ENCODE results near the gene AMH. TPM values are rescaled to one million over a fixed set of nuclear protein-coding genes. Genes with fewer than 3 reads are reported as not detected.

AMH gene
- polyA plus RNA-seq, 1 experiment: 0.66 TPM

DNA sequence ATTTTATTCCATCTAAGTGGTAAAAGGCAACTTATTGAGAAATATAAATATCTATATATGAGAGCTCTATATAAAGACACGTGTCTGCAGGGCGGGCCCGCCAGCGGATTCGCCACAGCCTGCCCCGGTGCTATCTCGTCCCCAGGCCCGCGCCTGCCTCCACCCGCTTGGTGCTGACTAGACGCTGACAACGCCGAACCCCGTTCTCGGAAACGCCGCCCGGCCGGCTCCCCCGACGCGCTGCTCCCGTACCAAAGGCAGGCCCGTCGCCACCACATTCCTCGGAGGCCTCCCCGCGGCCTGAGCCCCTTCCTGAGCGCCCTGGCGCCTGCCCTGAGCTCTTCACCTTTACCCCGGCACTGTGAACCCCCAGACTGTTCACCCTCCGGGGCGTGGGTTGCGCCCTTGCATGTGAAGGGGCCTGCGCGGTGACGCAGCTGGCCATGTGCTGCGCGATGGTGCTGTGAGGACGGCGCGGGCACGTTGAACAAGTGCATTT, 19.0 kb upstream of the AMH start:
- TF ChIP-seq CTCF (IDR thresholded peaks at IDR 0.05; ENCODE audit: insufficient read depth, low read depth, low read length): no peak
- H3K36me3 ChIP-seq (ENCODE audit: control insufficient read depth, insufficient read depth, low read length): peaks cover 41% of the 10 kb centered on the region
- CTCF ChIA-PET: interaction anchor here (1.1 to 1.6 kb wide), 2 partner anchors 15 to 86 kb away, joined by 4 to 5 read pairs; no protein-coding TSS in a partner anchor
- no peaks in the 10 kb centered on the region for H3K27me3 ChIP-seq (ENCODE audit: control insufficient read depth, insufficient read depth, low read length)
- no peak for DNase-seq (ENCODE audit: low read depth)
- H3K4me3 ChIP-seq (ENCODE audit: low read depth, low read length): no peak overlapping the region
- POLR2A ChIA-PET: no interaction called here

DNA sequence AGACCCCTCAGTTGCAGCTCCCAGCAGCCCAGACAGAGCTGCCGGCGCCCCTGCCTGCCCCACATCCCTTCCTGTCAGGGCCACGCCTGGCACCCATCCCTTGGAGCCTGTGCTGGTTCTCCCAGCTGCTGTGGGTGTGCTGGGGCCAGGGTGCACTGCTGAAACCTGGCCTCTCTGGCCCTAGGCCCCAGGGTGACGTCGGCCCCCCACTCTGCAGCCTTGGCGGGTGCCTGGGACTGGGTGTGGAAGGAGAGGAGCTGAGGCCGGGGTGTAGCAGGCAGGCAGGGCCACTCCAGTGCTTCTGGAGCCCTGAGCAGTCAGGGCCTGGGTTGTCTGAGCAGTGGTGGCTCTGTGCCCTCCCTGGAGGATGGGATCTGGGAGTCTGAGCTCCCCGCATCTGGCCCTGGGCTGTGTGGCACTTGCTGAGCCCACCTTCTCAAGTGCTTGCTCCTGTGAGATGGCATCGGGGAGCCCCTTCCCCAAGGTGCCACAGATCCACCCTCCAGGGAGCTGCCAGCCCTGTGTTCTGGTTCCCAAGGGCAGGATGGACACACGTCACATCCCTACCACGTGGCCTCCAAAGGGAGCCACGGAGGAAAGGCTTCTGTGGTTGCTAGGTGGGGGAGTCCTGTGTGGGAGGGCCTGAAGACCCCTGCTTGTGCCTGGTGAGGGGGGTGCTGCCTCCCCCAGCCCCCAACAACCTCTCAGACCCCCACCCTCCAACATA, 18.2 kb upstream of the AMH start:
- TF ChIP-seq CTCF (IDR thresholded peaks at IDR 0.05; ENCODE audit: insufficient read depth, low read depth, low read length): no peak
- CTCF ChIA-PET: interaction anchor here (1.6 kb wide), 1 partner anchor 16 kb away, joined by 5 read pairs; no protein-coding TSS in a partner anchor
- POLR2A ChIA-PET: interaction anchor here (0.7 kb wide), 1 partner anchor 76 kb away, joined by 6 read pairs; no protein-coding TSS in a partner anchor
- H3K27me3 ChIP-seq (ENCODE audit: control insufficient read depth, insufficient read depth, low read length): no peaks in the 10 kb centered on the region
- peaks cover 35% of the 10 kb centered on the region for H3K36me3 ChIP-seq (ENCODE audit: control insufficient read depth, insufficient read depth, low read length)
- no peak for DNase-seq (ENCODE audit: low read depth)
- H3K4me3 ChIP-seq (ENCODE audit: low read depth, low read length): no peak overlapping the region

- Histone ChIP-seq H3K36me3 (ENCODE audit: control insufficient read depth, insufficient read depth, low read length) (peaks cover 30% of the 10 kb centered on the region), H3K4me3 (ENCODE audit: low read depth, low read length) (no peak overlapping the region), H3K27me3 (ENCODE audit: control insufficient read depth, insufficient read depth, low read length) (no peaks in the 10 kb centered on the region)
- DNase-seq (ENCODE audit: low read depth): no peak
- CTCF ChIA-PET: no interaction called here
- POLR2A ChIA-PET: interaction anchor here (0.7 kb wide), 1 partner anchor 77 kb away, joined by 6 read pairs; no protein-coding TSS in a partner anchor
- no peak for TF ChIP-seq CTCF (IDR thresholded peaks at IDR 0.05; ENCODE audit: insufficient read depth, low read depth, low read length)
These were observed 17.4 kb upstream of the AMH start for GRCh38 chr19:2231621-2232221.

DNA sequence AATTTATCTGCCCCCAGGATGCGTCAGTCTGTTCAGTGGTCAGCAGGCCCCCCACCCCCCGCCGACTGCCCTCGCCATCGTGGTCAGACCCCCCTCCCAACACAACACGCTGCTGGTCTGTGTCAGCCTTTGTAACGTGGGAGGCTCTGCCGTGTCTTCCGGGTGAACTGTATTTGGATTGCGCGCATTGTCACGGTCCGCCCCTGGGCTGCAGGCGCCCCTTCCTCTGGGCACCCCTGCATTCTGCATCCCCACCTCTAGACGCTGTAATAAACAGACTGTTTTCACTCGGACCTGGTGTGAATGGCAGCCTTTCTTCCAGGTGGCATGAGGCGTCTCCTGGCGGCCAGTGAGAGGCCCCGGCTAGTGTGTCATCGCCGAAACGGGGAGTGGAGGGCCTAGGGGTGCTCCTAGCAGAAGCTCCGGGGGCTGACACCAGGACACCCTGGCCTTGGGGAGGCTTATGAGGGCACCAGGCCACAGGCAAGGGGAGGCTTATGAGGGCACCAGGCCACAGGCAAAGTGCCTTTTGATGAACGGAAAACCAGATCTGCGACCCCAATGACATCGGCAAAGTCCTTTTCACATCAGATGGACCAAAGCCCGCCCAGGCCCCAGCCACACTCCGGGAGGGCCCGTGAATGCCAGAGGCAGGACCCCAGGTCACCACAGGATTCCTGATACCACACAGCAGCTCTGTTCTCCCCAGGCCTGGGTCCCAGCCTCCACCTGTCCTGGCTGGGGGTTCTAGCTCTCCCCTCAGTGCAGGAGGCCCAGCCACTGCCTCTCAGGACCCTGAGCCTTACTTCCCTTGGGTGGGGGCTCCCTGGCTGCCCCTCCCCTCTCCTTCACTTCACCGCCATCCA, 16.6 kb upstream of the AMH start:
- DNase-seq (ENCODE audit: low read depth): no peak
- POLR2A ChIA-PET: no interaction called here
- peaks cover 28% of the 10 kb centered on the region for H3K36me3 ChIP-seq (ENCODE audit: control insufficient read depth, insufficient read depth, low read length)
- no peaks in the 10 kb centered on the region for H3K27me3 ChIP-seq (ENCODE audit: control insufficient read depth, insufficient read depth, low read length)
- TF ChIP-seq CTCF (IDR thresholded peaks at IDR 0.05; ENCODE audit: insufficient read depth, low read depth, low read length): no peak
- CTCF ChIA-PET: interaction anchor here (0.7 kb wide), 1 partner anchor 76 kb away, joined by 3 read pairs; no protein-coding TSS in a partner anchor
- no peak overlapping the region for H3K4me3 ChIP-seq (ENCODE audit: low read depth, low read length)

Measured in BJ (cell line).